Fibroblast of pulmonary artery (primary cell): ENCODE data around the gene FAM135A.

Experiments used
- DNase-seq: peaks from one replicate; pipeline ENCODE4 v3.0.0-alpha.2; 2010; ENCODE audit warnings: low read depth
- H3K4me3 ChIP-seq: replicated peaks from 2 replicates; pipeline ENCODE4 v1.5.1; 2011; ENCODE audit warnings: low read depth, mild to moderate bottlenecking, control low read depth, low read length, moderate library complexity
- TF ChIP-seq, protein P1 (sequence below): IDR thresholded peaks from 2 replicates; pipeline ENCODE4 v1.5.1; 2011; ENCODE audit warnings: mild to moderate bottlenecking, control low read depth, low read length, inconsistent platforms; ENCODE audit errors: missing control alignments

Gene FAM135A

DNA sequence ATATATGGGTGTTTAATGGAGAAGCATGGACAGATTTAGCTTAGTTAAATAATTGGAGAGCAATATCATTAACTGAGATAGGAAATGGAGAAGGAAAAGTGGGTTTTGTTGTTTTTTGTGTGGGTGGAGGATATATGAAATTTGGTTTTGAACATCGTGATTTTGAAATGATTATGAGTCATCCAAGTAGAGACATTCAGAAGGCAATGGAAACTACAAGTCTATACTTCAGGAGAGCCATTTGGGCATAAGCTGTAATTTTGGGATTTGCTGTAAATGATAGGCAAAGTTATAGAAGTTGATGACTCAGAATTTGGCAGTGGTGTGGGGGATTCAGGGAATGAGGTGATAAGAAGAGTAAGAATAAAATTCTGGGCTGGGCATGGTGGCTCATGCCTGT lies 27.4 kb upstream of the FAM135A start:
- TF ChIP-seq, protein P1, sequence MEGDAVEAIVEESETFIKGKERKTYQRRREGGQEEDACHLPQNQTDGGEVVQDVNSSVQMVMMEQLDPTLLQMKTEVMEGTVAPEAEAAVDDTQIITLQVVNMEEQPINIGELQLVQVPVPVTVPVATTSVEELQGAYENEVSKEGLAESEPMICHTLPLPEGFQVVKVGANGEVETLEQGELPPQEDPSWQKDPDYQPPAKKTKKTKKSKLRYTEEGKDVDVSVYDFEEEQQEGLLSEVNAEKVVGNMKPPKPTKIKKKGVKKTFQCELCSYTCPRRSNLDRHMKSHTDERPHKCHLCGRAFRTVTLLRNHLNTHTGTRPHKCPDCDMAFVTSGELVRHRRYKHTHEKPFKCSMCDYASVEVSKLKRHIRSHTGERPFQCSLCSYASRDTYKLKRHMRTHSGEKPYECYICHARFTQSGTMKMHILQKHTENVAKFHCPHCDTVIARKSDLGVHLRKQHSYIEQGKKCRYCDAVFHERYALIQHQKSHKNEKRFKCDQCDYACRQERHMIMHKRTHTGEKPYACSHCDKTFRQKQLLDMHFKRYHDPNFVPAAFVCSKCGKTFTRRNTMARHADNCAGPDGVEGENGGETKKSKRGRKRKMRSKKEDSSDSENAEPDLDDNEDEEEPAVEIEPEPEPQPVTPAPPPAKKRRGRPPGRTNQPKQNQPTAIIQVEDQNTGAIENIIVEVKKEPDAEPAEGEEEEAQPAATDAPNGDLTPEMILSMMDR: no peak
- H3K4me3 ChIP-seq: no peak overlapping the region
- DNase-seq: peak; percentile 22

- no peak for DNase-seq
- no peak overlapping the region for H3K4me3 ChIP-seq
- TF ChIP-seq, protein P1: no peak
Measured at GRCh38 chr6:70388814-70389213, 24.5 kb upstream of the FAM135A start.

DNA sequence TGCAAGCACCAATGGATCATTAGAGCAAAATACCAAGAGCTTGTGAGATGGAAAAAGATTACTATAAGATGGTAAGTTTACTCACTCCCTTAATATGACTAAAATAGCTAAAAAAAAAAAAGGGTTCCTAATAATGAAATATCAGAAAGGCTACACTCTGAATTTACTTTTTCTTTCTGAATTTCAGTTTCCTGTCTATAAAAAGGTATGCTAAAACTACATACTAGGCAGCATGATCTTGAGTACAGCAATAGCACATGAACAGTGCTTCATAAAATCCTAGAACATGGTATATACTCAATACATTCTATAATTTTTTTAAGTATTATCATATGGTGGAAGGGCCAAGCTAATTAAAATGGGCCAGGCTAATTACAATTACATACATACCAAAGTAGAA lies 24.0 kb upstream of the FAM135A start:
- no peak overlapping the region for H3K4me3 ChIP-seq
- TF ChIP-seq, protein P1: no peak
- no peak for DNase-seq

DNA sequence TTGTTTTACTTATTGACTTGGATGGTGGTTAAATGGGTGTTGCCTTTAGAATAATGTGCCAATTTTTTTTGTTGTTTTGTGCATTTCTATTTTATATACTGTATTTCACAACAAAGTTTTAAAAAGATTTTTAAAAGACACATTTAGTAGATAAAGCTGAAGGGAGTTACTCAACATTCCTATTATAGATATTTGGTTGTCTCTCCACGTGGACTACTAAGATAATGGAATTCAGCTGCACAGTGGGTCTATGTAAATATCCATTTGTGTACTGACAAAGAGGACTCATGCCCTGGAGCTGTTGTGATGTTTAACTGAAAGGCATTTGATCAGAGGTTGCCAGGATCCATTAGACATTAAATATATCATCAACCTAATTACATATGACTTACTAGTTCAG lies 23.2 kb upstream of the FAM135A start:
- TF ChIP-seq, protein P1: no peak
- DNase-seq: no peak
- H3K4me3 ChIP-seq: no peak overlapping the region

DNA sequence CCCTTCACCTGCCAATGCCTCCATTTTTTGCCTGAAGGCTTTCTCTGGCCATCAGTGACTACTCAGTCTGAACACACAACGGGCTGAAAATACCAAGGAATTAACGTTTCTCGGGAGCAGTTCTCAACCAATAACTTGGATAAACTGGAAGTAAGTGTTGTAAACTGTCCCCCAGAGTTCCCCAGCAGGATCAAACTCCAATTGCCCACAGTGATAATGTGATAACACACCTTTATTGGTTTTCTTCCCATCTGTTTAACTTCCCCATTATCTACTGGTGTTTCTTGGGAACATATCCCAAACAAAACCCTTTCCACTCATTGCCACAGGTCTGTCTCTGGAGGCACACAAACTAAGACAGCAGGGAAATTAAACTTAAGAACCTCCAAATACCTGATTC lies 21.8 kb upstream of the FAM135A start:
- no peak for DNase-seq
- H3K4me3 ChIP-seq: no peak overlapping the region
- TF ChIP-seq, protein P1: no peak

- TF ChIP-seq, protein P1: no peak
- no peak overlapping the region for H3K4me3 ChIP-seq
- DNase-seq: no peak
Measured at GRCh38 chr6:70394518-70395300, 18.6 kb upstream of the FAM135A start.

DNA sequence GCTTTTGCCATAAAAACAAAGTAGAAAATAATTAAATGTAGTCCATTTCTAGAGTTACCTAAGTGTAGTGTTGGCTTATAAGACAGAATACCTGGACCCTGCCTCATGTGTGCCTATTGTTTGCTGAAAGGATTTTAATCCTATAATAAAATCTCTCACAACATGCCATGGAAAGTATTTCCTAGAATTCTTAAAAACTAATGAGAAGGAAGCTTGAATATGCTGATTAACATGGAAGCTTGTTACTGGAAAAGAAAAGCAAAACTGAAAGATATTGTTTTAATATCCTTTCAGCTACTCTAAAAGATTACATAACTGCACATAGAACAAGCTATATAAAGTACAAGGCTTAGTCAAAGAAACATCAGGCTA lies 18.0 kb upstream of the FAM135A start:
- TF ChIP-seq, protein P1: no peak
- DNase-seq: no peak
- H3K4me3 ChIP-seq: no peak overlapping the region
